Keratinocyte (primary cell): ENCODE measurements around the gene HECTD2. TPM values are rescaled to one million over a fixed set of nuclear protein-coding genes. Genes with fewer than 3 reads are reported as not detected.

Experiments used
- DNase-seq: peaks from one replicate; pipeline ENCODE4 v3.0.0-alpha.2; 2011; ENCODE audit warnings: low read depth, missing footprints, low spot score
- FAIRE-seq: peaks from 2 replicates; lab custom pipeline; 2011; peaks lifted over from hg19 to GRCh38; lab: Jason Lieb, UNC
- H2AFZ ChIP-seq: 2 replicates; pipeline ENCODE4 v1.6.0; 2012; ENCODE audit warnings: low read length, control low read depth, inconsistent platforms; ENCODE audit not compliant: control insufficient read depth
- H3K27ac ChIP-seq: 2 replicates; pipeline ENCODE4 v1.5.1; 2011; ENCODE audit warnings: low read length; ENCODE audit not compliant: control insufficient read depth, insufficient read depth
- H3K27me3 ChIP-seq: 3 replicates; pipeline ENCODE4 v1.6.0; 2011; ENCODE audit warnings: low read length; ENCODE audit not compliant: control insufficient read depth, insufficient read depth; ENCODE audit errors: extremely low read depth
- H3K36me3 ChIP-seq, 2 experiments: 2 replicates in 1 of 2; 3 replicates in 1 of 2; pipeline ENCODE4 v1.5.1; 2011; ENCODE audit warnings: low read length in 2 of 2, mild to moderate bottlenecking in 1 of 2; ENCODE audit not compliant: control insufficient read depth in 2 of 2, insufficient read depth in 2 of 2; ENCODE audit errors: extremely low read depth in 1 of 2
- H3K4me1 ChIP-seq: 3 replicates; pipeline ENCODE4 v1.5.1; 2011; ENCODE audit warnings: low read length; ENCODE audit not compliant: control insufficient read depth, insufficient read depth; ENCODE audit errors: extremely low read depth
- H3K4me2 ChIP-seq: 3 replicates; pipeline ENCODE4 v1.6.0; 2011; ENCODE audit warnings: low read depth, low read length; ENCODE audit not compliant: control insufficient read depth, insufficient read depth; ENCODE audit errors: extremely low read depth
- H3K4me3 ChIP-seq, 3 experiments: fragments of 200-600 bp in 1 of 3; sonication (generic) in 1 of 3; 2 replicates in 2 of 3; 3 replicates in 1 of 3; pipeline ENCODE4 v1.5.1; 2011 to 2016; ENCODE audit warnings: low read length in 3 of 3, mild to moderate bottlenecking in 3 of 3, control low read depth in 2 of 3, inconsistent platforms in 1 of 3, low read depth in 1 of 3, mixed read lengths in 1 of 3, mixed run types in 1 of 3, moderate library complexity in 1 of 3; ENCODE audit not compliant: control insufficient read depth in 2 of 3, insufficient read depth in 2 of 3; ENCODE audit errors: extremely low read depth in 1 of 3
- H3K79me2 ChIP-seq: 2 replicates; pipeline ENCODE4 v1.6.0; 2012; ENCODE audit warnings: low read length; ENCODE audit not compliant: control insufficient read depth, insufficient read depth
- H3K9ac ChIP-seq: 3 replicates; pipeline ENCODE4 v1.6.0; 2011; ENCODE audit warnings: low read length; ENCODE audit not compliant: control insufficient read depth, insufficient read depth; ENCODE audit errors: extremely low read depth
- H3K9me1 ChIP-seq: 3 replicates; pipeline ENCODE4 v1.6.0; 2011; ENCODE audit warnings: low read length; ENCODE audit not compliant: control insufficient read depth, insufficient read depth; ENCODE audit errors: extremely low read depth
- H3K9me3 ChIP-seq: 2 replicates; pipeline ENCODE4 v1.5.1; 2012; ENCODE audit warnings: low read depth, low read length; ENCODE audit not compliant: control insufficient read depth
- H4K20me1 ChIP-seq: 3 replicates; pipeline ENCODE4 v1.6.0; 2011; ENCODE audit warnings: low read length; ENCODE audit not compliant: control insufficient read depth, insufficient read depth; ENCODE audit errors: extremely low read depth
- EZH2 ChIP-seq: IDR thresholded peaks from one replicate; pipeline ENCODE4 v1.6.1; 2012; ENCODE audit warnings: inconsistent platforms, mild to moderate bottlenecking, low read length, moderate library complexity
- dilution Hi-C: fragments of 300-500 bp; cut with MboI; formaldehyde crosslinking; loops from one replicate; pipeline ENCODE4 v1.7.0; 2020; ENCODE audit warnings: low sequenced_read_pairs; ENCODE audit not compliant: extremely low pct_ligation_motif_present
- polyA plus RNA-seq, 5 experiments: library from polyadenylated mRNA; depleted of rRNA in 3 of 5; stranded (reverse) in 3 of 5; stranded (forward) in 1 of 5; unstranded in 1 of 5; fragments of >200 nt; gene quantifications; 1 replicate in 1 of 5; 2 replicates in 3 of 5; 3 replicates in 1 of 5; pipeline versions ENCODE4 v1.2.1 to v1.2.3, GENCODE V29; 2011 to 2012; ENCODE audit warnings: missing spikeins in 2 of 5, low read depth in 1 of 5, low replicate concordance in 1 of 5
- TF ChIP-seq, protein P1 (sequence below), 3 experiments: IDR thresholded peaks in 1 of 3; conservative IDR thresholded peaks in 1 of 3; optimal IDR thresholded peaks in 1 of 3; 2 replicates in 2 of 3; 3 replicates in 1 of 3; pipeline versions ENCODE3 to v1.5.1; 2011; ENCODE audit warnings: low read length in 3 of 3, mild to moderate bottlenecking in 3 of 3, moderate library complexity in 2 of 3, control low read depth in 1 of 3, inconsistent platforms in 1 of 3; ENCODE audit not compliant: insufficient read depth in 2 of 3; ENCODE audit errors: extremely low read depth in 1 of 3

HECTD2 gene
- polyA plus RNA-seq, 1 donor (not counting 4 experiments of a cell fraction or from before 2014, with no cell fraction given), result 2.2 TPM

DNA sequence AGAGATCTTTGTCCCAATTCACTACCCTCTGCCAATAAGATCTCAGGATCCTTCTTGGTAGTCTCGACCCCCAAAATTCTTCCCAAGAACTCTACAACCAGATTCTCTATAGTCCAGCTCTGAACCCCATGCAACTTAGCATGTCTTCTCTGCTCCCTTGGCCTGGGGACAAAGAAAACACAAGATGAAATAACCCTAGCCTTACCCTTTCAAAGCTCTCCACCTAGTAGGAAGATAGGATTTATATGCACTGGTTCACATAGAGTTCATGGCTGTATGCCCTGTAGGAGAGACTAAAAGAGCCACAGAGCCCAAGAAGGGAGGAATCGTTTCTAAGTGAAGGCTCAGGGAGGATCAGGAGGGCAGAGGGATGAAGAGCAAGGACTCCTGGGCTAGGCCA is 126.6 kb downstream of the HECTD2 start:
- dilution Hi-C loops, result no loop called here
- Histone ChIP-seq H3K79me2 (no peaks in the 10 kb centered on the region), H3K27me3 (no peaks in the 10 kb centered on the region), H3K9me3 (no peaks in the 10 kb centered on the region), H3K4me1 (no peaks in the 10 kb centered on the region), H4K20me1 (no peaks in the 10 kb centered on the region), H3K4me2 (no peak overlapping the region), H3K9me1 (no peaks in the 10 kb centered on the region), H2AFZ (no peak overlapping the region), H3K9ac (no peak overlapping the region), H3K27ac (no peak overlapping the region), H3K4me3 (no peak overlapping the region), H3K36me3 (no peaks in the 10 kb centered on the region)
- DNase-seq (no peak), FAIRE-seq (no peak)
- TF ChIP-seq EZH2, result no peak
- TF ChIP-seq, protein P1, sequence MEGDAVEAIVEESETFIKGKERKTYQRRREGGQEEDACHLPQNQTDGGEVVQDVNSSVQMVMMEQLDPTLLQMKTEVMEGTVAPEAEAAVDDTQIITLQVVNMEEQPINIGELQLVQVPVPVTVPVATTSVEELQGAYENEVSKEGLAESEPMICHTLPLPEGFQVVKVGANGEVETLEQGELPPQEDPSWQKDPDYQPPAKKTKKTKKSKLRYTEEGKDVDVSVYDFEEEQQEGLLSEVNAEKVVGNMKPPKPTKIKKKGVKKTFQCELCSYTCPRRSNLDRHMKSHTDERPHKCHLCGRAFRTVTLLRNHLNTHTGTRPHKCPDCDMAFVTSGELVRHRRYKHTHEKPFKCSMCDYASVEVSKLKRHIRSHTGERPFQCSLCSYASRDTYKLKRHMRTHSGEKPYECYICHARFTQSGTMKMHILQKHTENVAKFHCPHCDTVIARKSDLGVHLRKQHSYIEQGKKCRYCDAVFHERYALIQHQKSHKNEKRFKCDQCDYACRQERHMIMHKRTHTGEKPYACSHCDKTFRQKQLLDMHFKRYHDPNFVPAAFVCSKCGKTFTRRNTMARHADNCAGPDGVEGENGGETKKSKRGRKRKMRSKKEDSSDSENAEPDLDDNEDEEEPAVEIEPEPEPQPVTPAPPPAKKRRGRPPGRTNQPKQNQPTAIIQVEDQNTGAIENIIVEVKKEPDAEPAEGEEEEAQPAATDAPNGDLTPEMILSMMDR (optimal IDR thresholded peaks at IDR 0.05 in 1 of 3, IDR thresholded peaks at IDR 0.05 in 1 of 3, conservative IDR thresholded peaks at IDR 0.05 in 1 of 3; ENCODE audit: extremely low read depth in 1 of 3, insufficient read depth in 2 of 3, low read length in 3 of 3), result no peak

DNA sequence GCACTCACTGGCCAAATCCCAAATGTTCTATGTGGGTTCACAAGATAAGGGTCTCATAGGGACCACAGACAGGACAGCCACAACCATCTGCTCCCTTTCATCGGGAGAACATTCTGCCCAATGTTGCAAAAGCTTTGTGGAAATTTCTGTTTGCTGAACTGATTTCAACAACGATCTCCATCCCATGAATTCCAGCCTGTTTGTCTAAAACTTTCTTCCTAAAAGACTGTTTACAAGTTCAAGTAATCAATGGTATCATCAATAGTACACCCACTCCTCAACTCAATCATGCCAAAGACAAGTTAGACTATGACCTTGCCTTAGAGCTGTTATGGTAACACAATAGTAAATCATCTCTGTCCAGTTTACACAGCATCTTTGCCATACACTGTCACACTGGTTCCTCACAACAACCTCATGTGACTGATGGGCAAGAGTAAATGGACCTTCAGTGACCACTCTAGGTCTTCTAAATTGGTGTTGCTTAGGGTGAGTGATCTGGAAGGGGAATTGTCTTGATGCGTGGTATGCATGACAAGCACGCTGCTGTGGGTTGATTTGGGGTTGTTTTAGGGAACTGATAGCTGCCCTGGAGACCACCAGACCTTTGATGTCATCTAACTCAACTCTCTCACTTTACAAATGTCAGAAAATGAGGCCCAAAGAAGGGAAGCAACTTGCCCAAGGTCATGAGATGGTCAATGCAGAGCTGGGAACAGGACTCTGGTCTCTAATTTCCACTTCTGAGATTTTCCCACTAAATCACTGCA is 127.7 kb downstream of the HECTD2 start:
- H3K4me1 ChIP-seq, result no peaks in the 10 kb centered on the region
- FAIRE-seq, result no peak
- H3K9ac ChIP-seq, result no peak overlapping the region
- H3K36me3 ChIP-seq, result no peaks in the 10 kb centered on the region
- dilution Hi-C loops, result no loop called here
- no peak overlapping the region for H3K27ac ChIP-seq
- H3K27me3 ChIP-seq, result no peaks in the 10 kb centered on the region
- no peaks in the 10 kb centered on the region for H4K20me1 ChIP-seq
- H3K4me3 ChIP-seq, result no peak overlapping the region
- H3K9me3 ChIP-seq, result no peaks in the 10 kb centered on the region
- H3K4me2 ChIP-seq, result no peak overlapping the region
- TF ChIP-seq, protein P1 (optimal IDR thresholded peaks at IDR 0.05 in 1 of 3, IDR thresholded peaks at IDR 0.05 in 1 of 3, conservative IDR thresholded peaks at IDR 0.05 in 1 of 3; ENCODE audit: extremely low read depth in 1 of 3, insufficient read depth in 2 of 3, low read length in 3 of 3), result no peak
- TF ChIP-seq EZH2, result no peak
- no peak for DNase-seq
- no peaks in the 10 kb centered on the region for H3K79me2 ChIP-seq
- no peak overlapping the region for H2AFZ ChIP-seq
- H3K9me1 ChIP-seq, result no peaks in the 10 kb centered on the region
